Liver (tissue), 9 donors: ENCODE data around the gene HOATZ. TPM values are rescaled to one million over a fixed set of nuclear protein-coding genes. Genes with fewer than 3 reads are reported as not detected.

Experiments used
- DNase-seq: peaks from one replicate; pipeline ENCODE4 v3.0.0-alpha.2; 2017; ENCODE audit warnings: low spot score
- H3K27ac ChIP-seq, 2 donors: one replicate each; pipeline ENCODE4 v1.7.0; 2013; ENCODE audit warnings: inconsistent platforms in 2 of 2, low read length in 2 of 2, control low read depth in 1 of 2, low read depth in 1 of 2, mild to moderate bottlenecking in 1 of 2
- H3K27me3 ChIP-seq, 4 donors: one replicate each; pipeline versions ENCODE4 v1.6.1 to v1.7.0; 2013; ENCODE audit warnings: low read length in 3 of 4, inconsistent platforms in 1 of 4, mild to moderate bottlenecking in 1 of 4, moderate library complexity in 1 of 4; ENCODE audit not compliant: control insufficient read depth in 4 of 4, insufficient read depth in 4 of 4
- H3K36me3 ChIP-seq, 4 donors: one replicate each; pipeline versions ENCODE4 v1.6.1 to v1.7.0; 2013; ENCODE audit warnings: low read length in 3 of 4, mild to moderate bottlenecking in 3 of 4, low read depth in 1 of 4, moderate library complexity in 1 of 4; ENCODE audit not compliant: control insufficient read depth in 4 of 4, insufficient read depth in 3 of 4
- H3K4me1 ChIP-seq, 4 donors: one replicate each; pipeline versions ENCODE4 v1.6.1 to v1.7.0; 2013; ENCODE audit warnings: low read length in 3 of 4, mild to moderate bottlenecking in 3 of 4, moderate library complexity in 1 of 4; ENCODE audit not compliant: control insufficient read depth in 4 of 4, insufficient read depth in 4 of 4
- H3K4me3 ChIP-seq, 3 donors: one replicate each; pipeline versions ENCODE4 v1.6.1 to v1.7.0; 2013; ENCODE audit warnings: low read length in 3 of 3, control low read depth in 1 of 3, low read depth in 1 of 3, mild to moderate bottlenecking in 1 of 3
- H3K9ac ChIP-seq, 2 donors: one replicate each; pipeline ENCODE4 v1.7.0; 2013; ENCODE audit warnings: low read length in 2 of 2, mild to moderate bottlenecking in 2 of 2, moderate library complexity in 2 of 2, control low read depth in 1 of 2, low read depth in 1 of 2
- H3K9me3 ChIP-seq, 4 donors: one replicate each; pipeline versions ENCODE4 v1.6.1 to v1.7.0; 2013; ENCODE audit warnings: low read length in 3 of 4; ENCODE audit not compliant: control insufficient read depth in 4 of 4
- ATF3 ChIP-seq: IDR thresholded peaks from 2 replicates; pipeline ENCODE4 v1.6.1; 2016; ENCODE audit warnings: antibody characterized with exemption
- CTCF ChIP-seq: fragments of 150-350 bp; IDR thresholded peaks from 2 replicates; pipeline ENCODE4 v1.5.1; 2017; ENCODE audit warnings: improper control_type of control experiment, low read depth, low read length; ENCODE audit not compliant: missing input control
- EGR1 ChIP-seq, 2 donors: IDR thresholded peaks; 2 replicates each; pipeline ENCODE4 v1.6.1; 2016 to 2018; ENCODE audit warnings: antibody characterized with exemption in 2 of 2, low read depth in 2 of 2
- FOXA1 ChIP-seq: IDR thresholded peaks from 2 replicates; pipeline ENCODE4 v1.6.1; 2016; ENCODE audit warnings: antibody characterized with exemption
- FOXA2 ChIP-seq: IDR thresholded peaks from 2 replicates; pipeline ENCODE4 v1.6.1; 2016; ENCODE audit warnings: antibody characterized with exemption
- GABPA ChIP-seq, 2 donors: IDR thresholded peaks in 1 of 2; conservative IDR thresholded peaks in 1 of 2; 2 replicates each; pipeline ENCODE4 v1.6.1; 2016; ENCODE audit warnings: antibody characterized with exemption in 2 of 2, mild to moderate bottlenecking in 1 of 2, moderate library complexity in 1 of 2
- HNF4A ChIP-seq, 2 donors: conservative IDR thresholded peaks; 2 replicates each; pipeline ENCODE4 v1.6.1; 2016; ENCODE audit warnings: antibody characterized with exemption in 2 of 2, mild to moderate bottlenecking in 2 of 2
- HNF4G ChIP-seq: IDR thresholded peaks from 2 replicates; pipeline ENCODE4 v1.6.1; 2016; ENCODE audit warnings: antibody characterized with exemption
- JUND ChIP-seq, 2 donors: IDR thresholded peaks; 2 replicates each; pipeline ENCODE4 v1.6.1; 2016; ENCODE audit warnings: antibody characterized with exemption in 2 of 2
- MAX ChIP-seq: IDR thresholded peaks from 2 replicates; pipeline ENCODE4 v1.6.1; 2016; ENCODE audit warnings: antibody characterized with exemption
- NR2F2 ChIP-seq: IDR thresholded peaks from 2 replicates; pipeline ENCODE4 v1.6.1; 2016; ENCODE audit warnings: antibody characterized with exemption
- RAD21 ChIP-seq, 2 donors: IDR thresholded peaks; 2 replicates each; pipeline ENCODE4 v1.6.1; 2016; ENCODE audit warnings: antibody characterized with exemption in 2 of 2, mild to moderate bottlenecking in 2 of 2
- REST ChIP-seq: IDR thresholded peaks from 2 replicates; pipeline ENCODE4 v1.6.1; 2016; ENCODE audit warnings: antibody characterized with exemption, mild to moderate bottlenecking
- RXRA ChIP-seq, 2 donors: IDR thresholded peaks; 2 replicates each; pipeline ENCODE4 v1.6.1; 2017 to 2018; ENCODE audit warnings: antibody characterized with exemption in 2 of 2, mild to moderate bottlenecking in 1 of 2
- SP1 ChIP-seq: IDR thresholded peaks from 2 replicates; pipeline ENCODE4 v1.6.1; 2018; ENCODE audit warnings: antibody characterized with exemption, mild to moderate bottlenecking
- TAF1 ChIP-seq: conservative IDR thresholded peaks from 2 replicates; pipeline ENCODE4 v1.6.1; 2016; ENCODE audit warnings: antibody characterized with exemption, mild to moderate bottlenecking
- YY1 ChIP-seq: IDR thresholded peaks from 2 replicates; pipeline ENCODE4 v1.6.1; 2016; ENCODE audit warnings: antibody characterized with exemption, mild to moderate bottlenecking
- WGBS: extraction: QIAGEN DNeasy Blood & Tissue Kit; methylation state at CpG from one replicate; pipeline ENCODE4 v1.1.7; 2013; 5-methylcytosine and 5-hydroxymethylcytosine counted together
- polyA plus RNA-seq, 2 donors: library from polyadenylated mRNA; stranded (reverse) in 1 of 2; unstranded in 1 of 2; fragments of 200-250 nt in 1 of 2; fragments of >200 nt in 1 of 2; fragmentation: Nextera tagmentation in 1 of 2; extraction: Ambion mirVana in 1 of 2; gene quantifications; one replicate each; pipeline versions ENCODE4 v1.2.1 to v1.2.3, GENCODE V29; 2013 to 2015
- total RNA-seq, 2 donors: library from RNA; depleted of rRNA; stranded (reverse); fragments of >200 nt; gene quantifications; one replicate each; pipeline ENCODE4 v1.2.3, GENCODE V29; 2014
- TF ChIP-seq, protein P1 (sequence below): IDR thresholded peaks from 2 replicates; pipeline ENCODE4 v1.6.1; 2016; ENCODE audit warnings: antibody characterized with exemption
- donor health status: healthy.
- donor health status: healthy.
- donor health status: healthy.
- donor health status: healthy.
- donor health status: healthy.

Gene HOATZ
- total and polyA plus RNA-seq, 4 donors, result not detected

DNA sequence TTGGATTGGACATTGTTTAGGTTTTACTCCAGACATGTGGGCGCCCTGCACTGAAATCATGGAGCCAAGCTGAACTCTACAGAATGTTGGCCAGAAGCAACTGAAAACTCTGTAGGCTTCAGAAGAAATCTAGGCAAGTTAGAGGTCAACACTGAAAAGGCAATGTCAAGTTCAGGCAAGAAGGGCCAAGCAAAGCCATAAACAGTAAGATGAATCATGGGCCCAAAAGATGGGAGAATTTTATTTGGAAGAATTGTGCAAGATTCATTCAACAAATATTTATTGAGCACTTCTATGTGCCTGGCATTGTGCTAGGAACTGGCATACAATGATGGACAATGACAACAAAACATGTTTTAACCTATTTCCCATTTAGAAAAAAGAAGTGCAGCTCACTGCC is 10.9 kb downstream of the HOATZ start:
- no peak overlapping the region for H3K4me3 ChIP-seq
- H3K9me3 ChIP-seq, result no peaks in the 10 kb centered on the region
- H3K4me1 ChIP-seq, result no peaks in the 10 kb centered on the region
- no peaks in the 10 kb centered on the region for H3K27me3 ChIP-seq
- H3K9ac ChIP-seq, result no peak overlapping the region
- WGBS, result 91% methylated on average over 1 of the region's 1 CpG
- no peak for DNase-seq
- no peaks in the 10 kb centered on the region for H3K36me3 ChIP-seq
- no peak for TF ChIP-seq FOXA2
- no peak overlapping the region for H3K27ac ChIP-seq

GRCh38 chr11:111526501-111526900 is 11.9 kb downstream of the HOATZ start:
- WGBS, result 86% methylated on average over 1 of the region's 1 CpG
- Histone ChIP-seq H3K9me3 (no peaks in the 10 kb centered on the region), H3K4me1 (no peaks in the 10 kb centered on the region), H3K9ac (no peak overlapping the region), H3K27me3 (no peaks in the 10 kb centered on the region), H3K4me3 (no peak overlapping the region), H3K36me3 (no peaks in the 10 kb centered on the region), H3K27ac (no peak overlapping the region)
- no peak for TF ChIP-seq CTCF
- TF ChIP-seq, protein P1, sequence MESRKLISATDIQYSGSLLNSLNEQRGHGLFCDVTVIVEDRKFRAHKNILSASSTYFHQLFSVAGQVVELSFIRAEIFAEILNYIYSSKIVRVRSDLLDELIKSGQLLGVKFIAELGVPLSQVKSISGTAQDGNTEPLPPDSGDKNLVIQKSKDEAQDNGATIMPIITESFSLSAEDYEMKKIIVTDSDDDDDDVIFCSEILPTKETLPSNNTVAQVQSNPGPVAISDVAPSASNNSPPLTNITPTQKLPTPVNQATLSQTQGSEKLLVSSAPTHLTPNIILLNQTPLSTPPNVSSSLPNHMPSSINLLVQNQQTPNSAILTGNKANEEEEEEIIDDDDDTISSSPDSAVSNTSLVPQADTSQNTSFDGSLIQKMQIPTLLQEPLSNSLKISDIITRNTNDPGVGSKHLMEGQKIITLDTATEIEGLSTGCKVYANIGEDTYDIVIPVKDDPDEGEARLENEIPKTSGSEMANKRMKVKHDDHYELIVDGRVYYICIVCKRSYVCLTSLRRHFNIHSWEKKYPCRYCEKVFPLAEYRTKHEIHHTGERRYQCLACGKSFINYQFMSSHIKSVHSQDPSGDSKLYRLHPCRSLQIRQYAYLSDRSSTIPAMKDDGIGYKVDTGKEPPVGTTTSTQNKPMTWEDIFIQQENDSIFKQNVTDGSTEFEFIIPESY, result no peak
- no peak for TF ChIP-seq EGR1 (IDR thresholded peaks at IDR 0.05; ENCODE audit: low read depth in 2 of 2)
- no peak for TF ChIP-seq TAF1
- no peak for TF ChIP-seq HNF4A (conservative IDR thresholded peaks at IDR 0.05)
- no peak for TF ChIP-seq YY1
- no peak for TF ChIP-seq FOXA2
- no peak for TF ChIP-seq GABPA (IDR thresholded peaks at IDR 0.05 in 1 of 2, conservative IDR thresholded peaks at IDR 0.05 in 1 of 2)
- no peak for TF ChIP-seq JUND (IDR thresholded peaks at IDR 0.05)
- TF ChIP-seq REST, result no peak
- no peak for TF ChIP-seq RAD21 (IDR thresholded peaks at IDR 0.05)
- TF ChIP-seq FOXA1, result no peak
- TF ChIP-seq HNF4G, result no peak
- no peak for TF ChIP-seq SP1
- no peak for TF ChIP-seq MAX
- no peak for TF ChIP-seq ATF3
- no peak for TF ChIP-seq RXRA (IDR thresholded peaks at IDR 0.05)
- no peak for TF ChIP-seq NR2F2
- no peak for DNase-seq
